Measurements from ENCODE around the gene ARID5B.

The ARID5B gene

DNA sequence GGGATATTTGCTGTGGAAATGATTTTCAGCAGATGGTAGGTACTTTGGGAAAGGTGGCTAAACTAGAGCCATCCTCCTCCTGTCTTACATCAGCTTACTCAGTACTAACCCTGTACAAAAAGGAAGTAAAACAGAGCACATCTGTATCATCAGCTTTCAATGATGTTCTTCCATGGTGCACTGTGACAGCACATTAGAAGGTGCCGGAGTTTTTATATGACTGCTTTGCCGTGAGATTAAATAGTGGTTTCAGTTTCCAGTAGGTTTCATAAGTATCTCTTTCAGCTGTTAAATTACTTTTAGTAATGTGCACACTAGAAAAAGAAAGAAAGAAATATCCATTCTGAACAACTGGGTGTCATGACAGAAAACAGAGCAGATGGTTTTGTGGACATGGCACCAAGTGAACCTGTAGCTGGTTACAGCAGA, 86.5 kb downstream of the ARID5B start:
- Histone ChIP-seq H3K4me1 (ENCODE audit: control extremely low read depth in 1 of 4, control insufficient read depth in 4 of 4, insufficient read depth in 4 of 4, low read length in 3 of 4) (peaks cover 4 to 22% (median 10%) of the 10 kb centered on the region in 4 experiments), H3K27ac (ENCODE audit: insufficient read depth in 1 of 2, low read depth in 1 of 2, low read length in 2 of 2, poor library complexity in 1 of 2, severe bottlenecking in 2 of 2) (peak overlapping the region; percentile 17 to 50), H3K36me3 (ENCODE audit: control insufficient read depth in 4 of 4, insufficient read depth in 4 of 4, low read length in 3 of 4) (peaks cover 0 to 5% (median 0%) of the 10 kb centered on the region in 4 experiments), H3K9me3 (ENCODE audit: control extremely low read depth in 1 of 5, control insufficient read depth in 4 of 5, insufficient read depth in 2 of 5, low read depth in 1 of 5, low read length in 4 of 5) (no peaks in the 10 kb centered on the region), H3K4me3 (ENCODE audit: control insufficient read depth in 1 of 7, extremely low read depth in 1 of 7, insufficient read depth in 4 of 7, low read depth in 2 of 7, low read length in 6 of 7) (peak overlapping the region in 2 of 7 experiments; percentile 30 to 43), H3K27me3 (replicated peaks in 2 of 5; ENCODE audit: control insufficient read depth in 4 of 5, insufficient read depth in 5 of 5, low read length in 4 of 5) (no peaks in the 10 kb centered on the region)
- ChIA-PET POLR2A (no interaction called here), CTCF (interaction anchor here (1.2 to 1.7 kb wide), 3 partner anchors 12 to 90 kb away, joined by 3 to 5 read pairs (median 4); no protein-coding TSS in a partner anchor)
- DNase-seq: peak; percentile 15 to 68 (median 61)
- WGBS (ENCODE audit: insufficient coverage): no CpG with 5 or more reads among the region's 2 CpGs

DNA sequence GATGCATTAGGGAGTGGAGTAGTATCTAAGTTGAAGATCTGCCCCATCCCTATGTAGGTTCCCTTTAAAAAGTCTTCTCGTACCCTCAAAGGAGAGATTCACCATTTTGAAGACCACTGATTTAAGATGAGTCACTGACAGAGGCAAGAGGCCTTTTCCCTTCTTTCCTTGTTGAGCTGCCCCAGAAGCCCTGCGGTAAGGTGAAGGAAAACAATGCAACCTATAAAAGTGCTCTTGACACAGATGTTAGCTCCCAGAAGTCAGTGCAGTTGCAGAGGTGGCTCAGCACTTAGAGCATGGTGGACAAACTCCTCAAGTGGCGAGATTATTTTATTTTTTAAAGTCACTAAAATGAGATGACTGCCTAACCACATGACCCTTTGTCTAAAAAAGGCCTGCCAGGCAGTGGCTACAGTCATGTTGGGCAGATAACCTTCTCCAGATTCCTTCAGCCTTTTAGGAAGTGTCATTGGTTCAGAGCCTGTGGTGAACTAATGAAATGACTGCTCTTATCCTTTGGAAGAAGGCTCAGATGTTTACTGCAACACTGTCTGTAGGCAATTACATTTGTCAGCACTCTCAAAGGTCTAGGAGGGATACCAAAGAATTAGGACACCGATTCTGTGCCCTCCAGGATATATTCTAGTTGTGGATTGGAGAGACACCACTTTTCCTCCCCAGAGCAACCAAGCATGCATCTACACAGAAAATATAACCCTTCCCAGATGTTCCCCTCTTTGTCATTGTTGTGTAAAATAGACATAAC, 88.7 kb downstream of the ARID5B start:
- Histone ChIP-seq H3K9me3 (ENCODE audit: control extremely low read depth in 1 of 5, control insufficient read depth in 4 of 5, insufficient read depth in 2 of 5, low read depth in 1 of 5, low read length in 4 of 5) (no peaks in the 10 kb centered on the region), H3K27me3 (replicated peaks in 2 of 5; ENCODE audit: control insufficient read depth in 4 of 5, insufficient read depth in 5 of 5, low read length in 4 of 5) (no peaks in the 10 kb centered on the region), H3K27ac (ENCODE audit: insufficient read depth in 1 of 2, low read depth in 1 of 2, low read length in 2 of 2, poor library complexity in 1 of 2, severe bottlenecking in 2 of 2) (no peak overlapping the region), H3K36me3 (ENCODE audit: control insufficient read depth in 4 of 4, insufficient read depth in 4 of 4, low read length in 3 of 4) (peaks cover 0 to 5% (median 0%) of the 10 kb centered on the region in 4 experiments), H3K4me3 (ENCODE audit: control insufficient read depth in 1 of 7, extremely low read depth in 1 of 7, insufficient read depth in 4 of 7, low read depth in 2 of 7, low read length in 6 of 7) (no peak overlapping the region), H3K4me1 (ENCODE audit: control extremely low read depth in 1 of 4, control insufficient read depth in 4 of 4, insufficient read depth in 4 of 4, low read length in 3 of 4) (peaks cover 9 to 36% (median 20%) of the 10 kb centered on the region in 4 experiments)
- WGBS (ENCODE audit: insufficient coverage): 100% methylated on average over 2 of the region's 4 CpGs
- POLR2A ChIA-PET: no interaction called here
- DNase-seq: no peak
- CTCF ChIA-PET: no interaction called here

DNA sequence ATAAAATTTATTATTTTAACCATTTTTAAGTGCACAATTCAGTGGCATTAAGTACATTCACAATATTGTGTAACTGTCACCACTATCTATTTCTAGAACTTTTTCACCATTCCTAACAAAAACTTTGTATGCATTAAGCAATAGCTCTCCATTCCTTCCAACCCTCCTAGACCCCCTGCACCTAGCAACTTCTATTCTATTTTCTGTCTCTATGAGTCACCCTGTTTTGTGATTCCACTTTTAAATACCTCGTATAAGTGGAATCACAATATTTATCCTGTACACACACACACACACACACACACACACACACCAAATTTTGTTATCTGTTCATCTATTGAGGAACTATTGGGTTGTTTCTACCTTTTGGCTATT, 89.2 kb downstream of the ARID5B start:
- no peak for DNase-seq
- Histone ChIP-seq H3K27me3 (replicated peaks in 2 of 5; ENCODE audit: control insufficient read depth in 4 of 5, insufficient read depth in 5 of 5, low read length in 4 of 5) (no peaks in the 10 kb centered on the region), H3K27ac (ENCODE audit: insufficient read depth in 1 of 2, low read depth in 1 of 2, low read length in 2 of 2, poor library complexity in 1 of 2, severe bottlenecking in 2 of 2) (no peak overlapping the region), H3K4me3 (ENCODE audit: control insufficient read depth in 1 of 7, extremely low read depth in 1 of 7, insufficient read depth in 4 of 7, low read depth in 2 of 7, low read length in 6 of 7) (no peak overlapping the region), H3K4me1 (ENCODE audit: control extremely low read depth in 1 of 4, control insufficient read depth in 4 of 4, insufficient read depth in 4 of 4, low read length in 3 of 4) (peaks cover 9 to 36% (median 20%) of the 10 kb centered on the region in 4 experiments), H3K36me3 (ENCODE audit: control insufficient read depth in 4 of 4, insufficient read depth in 4 of 4, low read length in 3 of 4) (peaks cover 0 to 5% (median 1%) of the 10 kb centered on the region in 4 experiments), H3K9me3 (ENCODE audit: control extremely low read depth in 1 of 5, control insufficient read depth in 4 of 5, insufficient read depth in 2 of 5, low read depth in 1 of 5, low read length in 4 of 5) (no peaks in the 10 kb centered on the region)
- CTCF ChIA-PET: no interaction called here
- WGBS (ENCODE audit: insufficient coverage): no CpG with 5 or more reads among the region's 1 CpG
- POLR2A ChIA-PET: no interaction called here

DNA sequence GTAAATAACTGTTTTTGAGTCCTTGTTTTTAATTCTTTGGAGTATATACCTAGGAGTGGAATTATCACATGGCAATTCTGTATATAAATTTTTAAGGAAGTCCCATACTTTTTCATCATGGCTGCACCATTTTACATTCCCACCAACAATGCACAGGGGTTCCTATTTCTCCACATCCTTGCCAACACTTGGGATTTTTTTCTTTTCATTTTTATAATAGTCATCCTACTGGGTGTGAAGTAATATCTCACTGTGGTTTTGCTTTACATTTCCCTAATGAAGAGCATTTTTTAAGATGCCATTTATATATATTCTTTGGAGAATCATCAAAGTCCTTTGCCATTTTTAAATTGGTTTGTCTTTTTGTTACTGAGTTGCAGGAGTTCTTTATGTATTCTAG, 89.7 kb downstream of the ARID5B start:
- Histone ChIP-seq H3K36me3 (ENCODE audit: control insufficient read depth in 4 of 4, insufficient read depth in 4 of 4, low read length in 3 of 4) (peaks cover 0 to 5% (median 1%) of the 10 kb centered on the region in 4 experiments), H3K4me3 (ENCODE audit: control insufficient read depth in 1 of 7, extremely low read depth in 1 of 7, insufficient read depth in 4 of 7, low read depth in 2 of 7, low read length in 6 of 7) (no peak overlapping the region), H3K27me3 (replicated peaks in 2 of 5; ENCODE audit: control insufficient read depth in 4 of 5, insufficient read depth in 5 of 5, low read length in 4 of 5) (no peaks in the 10 kb centered on the region), H3K27ac (ENCODE audit: insufficient read depth in 1 of 2, low read depth in 1 of 2, low read length in 2 of 2, poor library complexity in 1 of 2, severe bottlenecking in 2 of 2) (no peak overlapping the region), H3K4me1 (ENCODE audit: control extremely low read depth in 1 of 4, control insufficient read depth in 4 of 4, insufficient read depth in 4 of 4, low read length in 3 of 4) (peaks cover 9 to 36% (median 20%) of the 10 kb centered on the region in 4 experiments), H3K9me3 (ENCODE audit: control extremely low read depth in 1 of 5, control insufficient read depth in 4 of 5, insufficient read depth in 2 of 5, low read depth in 1 of 5, low read length in 4 of 5) (no peaks in the 10 kb centered on the region)
- POLR2A ChIA-PET: no interaction called here
- CTCF ChIA-PET: no interaction called here
- no peak for DNase-seq

DNA sequence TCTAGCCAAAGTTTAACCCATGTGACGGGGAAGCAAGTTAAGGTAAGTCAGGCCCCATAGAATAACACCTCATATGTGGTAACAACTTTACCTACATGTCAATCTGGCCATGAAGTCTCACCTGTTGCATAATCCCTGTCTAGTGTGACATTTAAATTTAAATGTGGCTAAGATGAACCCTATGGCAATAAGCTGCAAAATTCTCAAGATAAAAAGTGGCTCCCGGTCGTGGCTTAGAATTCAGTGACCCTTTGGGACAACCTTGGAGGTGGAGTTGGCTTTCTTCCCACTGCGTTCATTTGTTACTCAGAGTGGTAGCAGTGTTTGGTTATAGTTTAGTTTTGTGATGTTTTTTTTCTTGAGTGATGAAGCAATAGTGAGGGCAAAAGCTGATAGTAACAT, 90.6 kb downstream of the ARID5B start:
- no peak overlapping the region for H3K27ac ChIP-seq (ENCODE audit: insufficient read depth in 1 of 2, low read depth in 1 of 2, low read length in 2 of 2, poor library complexity in 1 of 2, severe bottlenecking in 2 of 2)
- no peaks in the 10 kb centered on the region for H3K27me3 ChIP-seq (replicated peaks in 2 of 5; ENCODE audit: control insufficient read depth in 4 of 5, insufficient read depth in 5 of 5, low read length in 4 of 5)
- H3K4me3 ChIP-seq (ENCODE audit: control insufficient read depth in 1 of 7, extremely low read depth in 1 of 7, insufficient read depth in 4 of 7, low read depth in 2 of 7, low read length in 6 of 7): no peak overlapping the region
- peaks cover 9 to 36% (median 20%) of the 10 kb centered on the region in 4 experiments for H3K4me1 ChIP-seq (ENCODE audit: control extremely low read depth in 1 of 4, control insufficient read depth in 4 of 4, insufficient read depth in 4 of 4, low read length in 3 of 4)
- POLR2A ChIA-PET: interaction anchor here (0.7 kb wide), 1 partner anchor 47 kb away, joined by 3 read pairs; no protein-coding TSS in a partner anchor
- CTCF ChIA-PET: no interaction called here
- no peak for DNase-seq
- peaks cover 0 to 5% (median 1%) of the 10 kb centered on the region in 4 experiments for H3K36me3 ChIP-seq (ENCODE audit: control insufficient read depth in 4 of 4, insufficient read depth in 4 of 4, low read length in 3 of 4)
- WGBS (ENCODE audit: insufficient coverage): 95% methylated on average over 3 of the region's 4 CpGs
- no peaks in the 10 kb centered on the region for H3K9me3 ChIP-seq (ENCODE audit: control extremely low read depth in 1 of 5, control insufficient read depth in 4 of 5, insufficient read depth in 2 of 5, low read depth in 1 of 5, low read length in 4 of 5)

DNA sequence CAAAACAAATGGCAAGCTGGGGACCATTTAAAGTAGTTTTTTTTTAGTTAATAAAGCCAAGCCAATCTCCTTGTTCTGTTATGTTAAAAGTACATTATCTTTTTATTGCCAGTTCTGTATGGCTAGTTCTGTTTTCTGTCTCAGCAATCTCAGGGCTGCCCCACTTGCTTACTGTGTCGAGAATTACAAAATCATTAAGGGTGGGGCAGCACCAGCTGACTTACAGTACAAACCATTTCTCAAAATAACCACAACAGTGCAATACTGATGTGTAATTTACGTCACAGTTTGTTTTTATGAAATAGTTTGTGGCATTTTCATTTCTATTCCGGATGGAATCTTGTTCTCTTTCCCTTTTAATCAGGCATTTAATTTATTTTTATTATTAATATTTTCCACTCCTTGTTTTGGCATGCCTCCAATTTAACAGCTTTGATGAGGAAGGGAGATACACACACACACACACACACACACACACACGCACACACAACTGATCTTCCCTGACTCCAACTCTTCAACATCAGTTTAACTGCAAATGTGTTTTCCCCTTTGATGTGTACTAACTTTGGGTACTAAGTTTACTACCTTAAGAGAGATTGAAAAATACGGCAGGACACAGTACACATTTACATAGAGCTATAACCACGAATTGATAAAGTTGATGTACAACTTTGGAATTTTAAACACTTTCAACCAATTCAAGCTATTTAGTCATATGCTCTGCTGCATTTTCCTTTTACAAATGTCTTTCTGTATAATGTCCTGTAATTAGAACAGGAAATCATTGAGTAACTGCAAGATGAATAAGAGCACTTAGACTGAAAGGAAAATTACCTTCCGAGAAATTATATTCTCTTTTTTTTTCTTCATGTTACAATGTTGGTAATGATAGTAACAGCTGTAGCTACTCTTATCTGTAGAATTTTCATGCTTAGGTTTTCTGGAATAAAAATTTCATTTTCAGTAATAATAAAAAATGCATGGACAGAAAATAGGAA, 91.5 kb downstream of the ARID5B start:
- no peaks in the 10 kb centered on the region for H3K9me3 ChIP-seq (ENCODE audit: control extremely low read depth in 1 of 5, control insufficient read depth in 4 of 5, insufficient read depth in 2 of 5, low read depth in 1 of 5, low read length in 4 of 5)
- WGBS (ENCODE audit: insufficient coverage): 80% methylated on average over 1 of the region's 7 CpGs
- peaks cover 0 to 5% (median 2%) of the 10 kb centered on the region in 4 experiments for H3K36me3 ChIP-seq (ENCODE audit: control insufficient read depth in 4 of 4, insufficient read depth in 4 of 4, low read length in 3 of 4)
- ChIA-PET CTCF (interaction anchor here (0.7 to 1.5 kb wide), 5 partner anchors 9 to 97 kb away, joined by 3 read pairs; no protein-coding TSS in a partner anchor), POLR2A (no interaction called here)
- DNase-seq: peak; percentile 71 to 89 (median 87)
- H3K4me3 ChIP-seq (ENCODE audit: control insufficient read depth in 1 of 7, extremely low read depth in 1 of 7, insufficient read depth in 4 of 7, low read depth in 2 of 7, low read length in 6 of 7): peak overlapping the region in 2 of 7 experiments; percentile 8 to 53
- H3K4me1 ChIP-seq (ENCODE audit: control extremely low read depth in 1 of 4, control insufficient read depth in 4 of 4, insufficient read depth in 4 of 4, low read length in 3 of 4): peaks cover 9 to 28% (median 18%) of the 10 kb centered on the region in 4 experiments
- no peaks in the 10 kb centered on the region for H3K27me3 ChIP-seq (replicated peaks in 2 of 5; ENCODE audit: control insufficient read depth in 4 of 5, insufficient read depth in 5 of 5, low read length in 4 of 5)
- H3K27ac ChIP-seq (ENCODE audit: insufficient read depth in 1 of 2, low read depth in 1 of 2, low read length in 2 of 2, poor library complexity in 1 of 2, severe bottlenecking in 2 of 2): peak overlapping the region in 1 of 2 experiments; percentile 28
